IMR-90 (cell line): ENCODE data around the gene CADM3. TPM values are rescaled to one million over a fixed set of nuclear protein-coding genes. Genes with fewer than 3 reads are reported as not detected.

Experiments used
- ATAC-seq: fragments of 200-7000 bp; cut with Tn5 transposase; 2 replicates; pipeline ENCODE4 v1.9.1; 2020; ENCODE audit warnings: low read depth, mild to moderate bottlenecking, moderate library complexity
- BruUV-seq: library from RNA; stranded (reverse); fragments of 400-500 nt; replicated peaks from 2 replicates; lab custom pipeline; 2021; lab: Mats Ljungman, UMichigan
- CTCF ChIA-PET: fragments of 300-600 bp; formaldehyde crosslinking; extraction: SDS; loops from one replicate; lab custom pipeline; 2021; ENCODE audit warnings: antibody characterized with exemption; lab: Yijun Ruan, JAX
- POLR2A ChIA-PET: fragments of 300-600 bp; sonication (Branson Sonifier 250); formaldehyde crosslinking; loops from one replicate; lab custom pipeline; 2022; ENCODE audit warnings: antibody characterized with exemption; ENCODE audit not compliant: unreplicated experiment; lab: Charles Lee
- DNase-seq: peaks from one replicate; pipeline ENCODE4 v3.0.0; 2013
- H2AFZ ChIP-seq: replicated peaks from 2 replicates; pipeline ENCODE3; 2013; ENCODE audit warnings: low read length, mild to moderate bottlenecking; ENCODE audit not compliant: poor library complexity
- H2AK5ac ChIP-seq: 2 replicates; pipeline ENCODE4 v1.6.1; 2013; ENCODE audit warnings: low read depth, low read length, inconsistent platforms
- H2AK9ac ChIP-seq: replicated peaks from 2 replicates; pipeline ENCODE3; 2013; ENCODE audit warnings: mild to moderate bottlenecking, low read depth, low read length, moderate library complexity; ENCODE audit not compliant: poor library complexity
- H2BK120ac ChIP-seq: 2 replicates; pipeline ENCODE4 v1.6.1; 2013; ENCODE audit warnings: low read depth, low read length, inconsistent platforms
- H2BK15ac ChIP-seq: 3 replicates; pipeline ENCODE4 v1.6.1; 2013; ENCODE audit warnings: low read depth, low read length, inconsistent platforms
- H2BK20ac ChIP-seq: 2 replicates; pipeline ENCODE4 v1.6.1; 2013; ENCODE audit warnings: low read depth, mild to moderate bottlenecking, inconsistent platforms, low read length, moderate library complexity
- H2BK5ac ChIP-seq: 2 replicates; pipeline ENCODE4 v1.6.1; 2013; ENCODE audit warnings: mild to moderate bottlenecking, low read depth, low read length, inconsistent platforms; ENCODE audit not compliant: poor library complexity, severe bottlenecking
- H3K14ac ChIP-seq: replicated peaks from 2 replicates; pipeline ENCODE4 v1.6.1; 2013; ENCODE audit warnings: low read depth, low read length, inconsistent platforms
- H3K18ac ChIP-seq: 2 replicates; pipeline ENCODE4 v1.6.1; 2013; ENCODE audit warnings: low read depth, low read length, control low read depth
- H3K23ac ChIP-seq: 2 replicates; pipeline ENCODE4 v1.6.1; 2013; ENCODE audit warnings: low read depth, low read length, inconsistent platforms
- H3K27ac ChIP-seq: 2 replicates; pipeline ENCODE4 v1.5.1; 2013; ENCODE audit warnings: mild to moderate bottlenecking, control low read depth, low read length; ENCODE audit not compliant: insufficient read depth
- H3K27me3 ChIP-seq: 2 replicates; pipeline ENCODE4 v1.6.1; 2013; ENCODE audit warnings: low read length; ENCODE audit not compliant: control insufficient read depth, insufficient read depth
- H3K36me3 ChIP-seq: 2 replicates; pipeline ENCODE4 v1.6.1; 2013; ENCODE audit warnings: low read length, mixed read lengths; ENCODE audit not compliant: control insufficient read depth, insufficient read depth
- H3K4ac ChIP-seq: 2 replicates; pipeline ENCODE4 v1.6.1; 2013; ENCODE audit warnings: low read depth, low read length, inconsistent platforms
- H3K4me1 ChIP-seq: 2 replicates; pipeline ENCODE4 v1.6.1; 2013; ENCODE audit warnings: low read length, mixed read lengths; ENCODE audit not compliant: control insufficient read depth, insufficient read depth
- H3K4me2 ChIP-seq: 2 replicates; pipeline ENCODE4 v1.6.1; 2013; ENCODE audit warnings: low read depth, mild to moderate bottlenecking, control low read depth, low read length, moderate library complexity
- H3K4me3 ChIP-seq: 2 replicates; pipeline ENCODE4 v1.5.1; 2013; ENCODE audit warnings: low read depth, mild to moderate bottlenecking, control low read depth, low read length, moderate library complexity; ENCODE audit not compliant: insufficient read depth
- H3K56ac ChIP-seq: 2 replicates; pipeline ENCODE4 v1.6.1; 2013; ENCODE audit warnings: low read length, inconsistent platforms; ENCODE audit not compliant: insufficient read depth; ENCODE audit errors: extremely low read depth
- H3K79me1 ChIP-seq, 2 experiments: 2 replicates each; pipeline ENCODE4 v1.6.1; 2013; ENCODE audit warnings: low read length in 2 of 2, inconsistent platforms in 1 of 2, low read depth in 1 of 2
- H3K9ac ChIP-seq: 2 replicates; pipeline ENCODE4 v1.6.1; 2013; ENCODE audit warnings: low read depth, low read length, control low read depth
- H3K9me1 ChIP-seq: 2 replicates; pipeline ENCODE4 v1.6.1; 2013; ENCODE audit warnings: low read length, inconsistent platforms; ENCODE audit not compliant: insufficient read depth
- H3K9me3 ChIP-seq: 2 replicates; pipeline ENCODE4 v1.6.1; 2013; ENCODE audit warnings: low read length; ENCODE audit not compliant: control insufficient read depth, insufficient read depth
- H4K20me1 ChIP-seq: 2 replicates; pipeline ENCODE4 v1.6.1; 2013; ENCODE audit warnings: low read length, inconsistent platforms; ENCODE audit not compliant: insufficient read depth
- H4K5ac ChIP-seq: 2 replicates; pipeline ENCODE4 v1.6.1; 2013; ENCODE audit warnings: mild to moderate bottlenecking, low read depth, low read length, control low read depth
- H4K8ac ChIP-seq, 2 experiments: 2 replicates each; pipeline ENCODE4 v1.6.1; 2013; ENCODE audit warnings: low read depth in 2 of 2, low read length in 2 of 2, control low read depth in 1 of 2, inconsistent platforms in 1 of 2
- H4K91ac ChIP-seq: 2 replicates; pipeline ENCODE4 v1.6.1; 2013; ENCODE audit warnings: low read depth, low read length, inconsistent platforms; ENCODE audit not compliant: insufficient read depth
- CHD1 ChIP-seq: IDR thresholded peaks from 2 replicates; pipeline ENCODE4 v1.6.1; 2012; ENCODE audit warnings: low read depth, low read length, improper control_type of control experiment
- MAFK ChIP-seq: IDR thresholded peaks from 2 replicates; pipeline ENCODE4 v1.6.1; 2012; ENCODE audit warnings: low read depth, low read length, improper control_type of control experiment
- NFE2L2 ChIP-seq: fragments of 150-350 bp; IDR thresholded peaks from 2 replicates; pipeline ENCODE4 v1.6.1; 2016; ENCODE audit warnings: low read depth, mild to moderate bottlenecking, low read length
- RFX5 ChIP-seq: IDR thresholded peaks from 2 replicates; pipeline ENCODE4 v1.8.0; 2012; ENCODE audit warnings: low read depth, mild to moderate bottlenecking, low read length, moderate library complexity
- SMC3 ChIP-seq: fragments of 150-350 bp; IDR thresholded peaks from 2 replicates; pipeline ENCODE4 v1.6.1; 2016; ENCODE audit warnings: low read depth, mild to moderate bottlenecking, antibody characterized with exemption, low read length, moderate library complexity
- WGBS, 2 experiments: methylation state at CpG; one replicate each; pipeline versions ENCODE4 v1.1.5 to v1.1.7; 2013; ENCODE audit warnings: missing lambda C conversion rate in 2 of 2; ENCODE audit not compliant: insufficient read length in 1 of 2; ENCODE audit errors: extremely low coverage in 2 of 2; 5-methylcytosine and 5-hydroxymethylcytosine counted together
- dilution Hi-C: fragments of 300-500 bp; cut with HindIII; formaldehyde crosslinking; loops from one replicate; pipeline ENCODE4 v1.14.3; 2018; ENCODE audit warnings: low sequenced_read_pairs; ENCODE audit not compliant: unreplicated experiment
- in situ Hi-C: fragments of 300-500 bp; cut with MboI; formaldehyde crosslinking; loops from 3 replicates; pipeline ENCODE4 v1.14.3; 2019; ENCODE audit warnings: low sequenced_read_pairs, inconsistent platforms, mixed read lengths
- intact Hi-C: fragments of 100-400 bp; cut with micrococcal nuclease; formaldehyde crosslinking; loops from 2 replicates; pipeline ENCODE4 v1.10.0; 2022
- polyA plus RNA-seq, 3 experiments: library from polyadenylated mRNA; depleted of rRNA; stranded (reverse); fragments of >200 nt; gene quantifications; 2 replicates each; pipeline ENCODE4 v1.2.3, GENCODE V29; 2012; ENCODE audit warnings: low replicate concordance in 1 of 3
- total RNA-seq: library from RNA; depleted of rRNA; stranded (reverse); fragments of >200 nt; gene quantifications from 2 replicates; pipeline ENCODE4 v1.2.3, GENCODE V29; 2012

CADM3 gene
- total and polyA plus RNA-seq, 2 of the 4 experiments (the other 2 are of a cell fraction) = not detected

DNA sequence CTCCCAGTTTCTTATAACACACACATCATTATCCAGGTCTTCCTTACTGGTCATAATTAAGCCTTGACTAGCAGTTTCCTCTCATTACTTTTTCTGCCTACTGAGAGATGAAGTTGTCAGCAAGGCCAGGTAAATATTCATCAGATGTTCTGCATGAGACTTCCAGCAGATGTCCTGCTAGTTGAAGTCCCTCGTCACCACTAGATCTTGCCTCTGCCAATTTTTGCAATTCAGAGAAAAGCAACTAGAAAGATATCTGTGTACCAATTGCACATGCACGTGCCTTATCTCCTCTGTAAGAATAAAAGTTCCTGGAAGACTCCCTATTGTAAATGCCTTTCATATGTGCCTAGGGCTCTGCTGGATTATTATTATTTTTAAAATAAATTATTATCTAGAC lies 51.6 kb downstream of the CADM3 start:
- no peaks in the 10 kb centered on the region for H3K79me1 ChIP-seq
- H4K91ac ChIP-seq = no peak overlapping the region
- no peak overlapping the region for H3K4me2 ChIP-seq
- H4K8ac ChIP-seq = no peak overlapping the region
- intact Hi-C loops (no loop called here), in situ Hi-C loops (loop anchor here (25.0 kb wide), 1 partner anchor 664 kb away; no protein-coding TSS in a partner anchor), dilution Hi-C loops (no loop called here)
- no peaks in the 10 kb centered on the region for H3K9me3 ChIP-seq
- H2BK5ac ChIP-seq = no peak overlapping the region
- H3K36me3 ChIP-seq = no peaks in the 10 kb centered on the region
- no peak overlapping the region for H3K18ac ChIP-seq
- H3K27ac ChIP-seq = no peak overlapping the region
- no peak overlapping the region for H3K4ac ChIP-seq
- BruUV-seq = no TSS peak
- no peak overlapping the region for H2AFZ ChIP-seq
- no peak overlapping the region for H2AK5ac ChIP-seq
- H2BK15ac ChIP-seq = no peak overlapping the region
- H3K56ac ChIP-seq = no peak overlapping the region
- WGBS, 2 experiments = no CpG with 5 or more reads among the region's 2 CpGs
- no peak overlapping the region for H3K9ac ChIP-seq
- POLR2A ChIA-PET = no interaction called here
- no peaks in the 10 kb centered on the region for H3K27me3 ChIP-seq
- no peak overlapping the region for H3K14ac ChIP-seq
- TF ChIP-seq SMC3 (no peak), RFX5 (no peak), CHD1 (no peak), NFE2L2 (no peak), MAFK (no peak)
- no peaks in the 10 kb centered on the region for H3K4me1 ChIP-seq
- H2BK120ac ChIP-seq = no peak overlapping the region
- no peak for DNase-seq
- H4K20me1 ChIP-seq = no peaks in the 10 kb centered on the region
- no peak overlapping the region for H4K5ac ChIP-seq
- ATAC-seq = no peak
- no peak overlapping the region for H2AK9ac ChIP-seq
- no peak overlapping the region for H3K4me3 ChIP-seq
- no peaks in the 10 kb centered on the region for H3K9me1 ChIP-seq
- no peak overlapping the region for H3K23ac ChIP-seq
- no peak overlapping the region for H2BK20ac ChIP-seq
- CTCF ChIA-PET = no interaction called here
